ENCODE results near the gene HEMGN.

Gene HEMGN

GRCh38 chr9:97972753-97973152, 34.8 kb upstream of the HEMGN start:
- no peak for DNase-seq (ENCODE audit: low read depth in 1 of 2, low spot score in 1 of 2)
- TF ChIP-seq GABPA (IDR thresholded peaks at IDR 0.05; ENCODE audit: low read depth): no peak
- no peak for TF ChIP-seq POLR2AphosphoS5 (IDR thresholded peaks at IDR 0.05; ENCODE audit: low read depth)
- TF ChIP-seq SPI1 (IDR thresholded peaks at IDR 0.05; ENCODE audit: borderline replicate concordance, low read depth): no peak
- TF ChIP-seq REST (IDR thresholded peaks at IDR 0.05; ENCODE audit: insufficient replicate concordance, low read depth): no peak
- TF ChIP-seq, protein P1, sequence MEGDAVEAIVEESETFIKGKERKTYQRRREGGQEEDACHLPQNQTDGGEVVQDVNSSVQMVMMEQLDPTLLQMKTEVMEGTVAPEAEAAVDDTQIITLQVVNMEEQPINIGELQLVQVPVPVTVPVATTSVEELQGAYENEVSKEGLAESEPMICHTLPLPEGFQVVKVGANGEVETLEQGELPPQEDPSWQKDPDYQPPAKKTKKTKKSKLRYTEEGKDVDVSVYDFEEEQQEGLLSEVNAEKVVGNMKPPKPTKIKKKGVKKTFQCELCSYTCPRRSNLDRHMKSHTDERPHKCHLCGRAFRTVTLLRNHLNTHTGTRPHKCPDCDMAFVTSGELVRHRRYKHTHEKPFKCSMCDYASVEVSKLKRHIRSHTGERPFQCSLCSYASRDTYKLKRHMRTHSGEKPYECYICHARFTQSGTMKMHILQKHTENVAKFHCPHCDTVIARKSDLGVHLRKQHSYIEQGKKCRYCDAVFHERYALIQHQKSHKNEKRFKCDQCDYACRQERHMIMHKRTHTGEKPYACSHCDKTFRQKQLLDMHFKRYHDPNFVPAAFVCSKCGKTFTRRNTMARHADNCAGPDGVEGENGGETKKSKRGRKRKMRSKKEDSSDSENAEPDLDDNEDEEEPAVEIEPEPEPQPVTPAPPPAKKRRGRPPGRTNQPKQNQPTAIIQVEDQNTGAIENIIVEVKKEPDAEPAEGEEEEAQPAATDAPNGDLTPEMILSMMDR (IDR thresholded peaks at IDR 0.05; ENCODE audit: insufficient read depth, low read length): no peak

DNA sequence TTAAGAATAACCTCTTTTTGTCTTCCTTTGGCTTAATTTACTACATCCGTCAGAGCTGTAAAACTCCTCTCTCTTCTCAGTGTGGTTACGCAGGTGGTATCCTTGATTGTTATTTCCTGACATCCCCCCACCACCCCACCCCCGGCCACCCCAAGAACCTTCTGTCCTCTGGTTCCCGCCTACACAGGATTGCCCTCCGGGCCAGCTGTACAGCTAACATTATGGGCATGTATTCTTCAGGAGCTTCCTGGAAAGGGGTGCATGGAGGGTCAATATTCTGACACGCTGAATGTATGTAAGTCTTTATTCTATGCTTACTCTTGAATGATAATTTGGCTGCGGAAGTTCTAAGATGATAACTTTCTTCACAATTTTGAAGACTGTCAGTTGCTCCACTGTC, 32.2 kb upstream of the HEMGN start:
- Histone ChIP-seq H3K27ac (replicated peaks) (no peak overlapping the region), H3K4me3 (replicated peaks; ENCODE audit: insufficient read depth, low read length) (no peak overlapping the region), H3K27me3 (ENCODE audit: insufficient read depth, poor library complexity, severe bottlenecking) (no peaks in the 10 kb centered on the region)
- DNase-seq (ENCODE audit: low read depth in 1 of 2, low spot score in 1 of 2): no peak
- no peak for TF ChIP-seq POLR2AphosphoS5 (IDR thresholded peaks at IDR 0.05; ENCODE audit: low read depth)
- TF ChIP-seq SPI1 (IDR thresholded peaks at IDR 0.05; ENCODE audit: borderline replicate concordance, low read depth): no peak
- TF ChIP-seq REST (IDR thresholded peaks at IDR 0.05; ENCODE audit: insufficient replicate concordance, low read depth): no peak
- TF ChIP-seq, protein P1 (IDR thresholded peaks at IDR 0.05; ENCODE audit: insufficient read depth, low read length): no peak
- TF ChIP-seq GABPA (IDR thresholded peaks at IDR 0.05; ENCODE audit: low read depth): no peak

More at GRCh38 chr9:97972753-97973152, 34.8 kb upstream of the HEMGN start:
- Histone ChIP-seq H3K27ac (replicated peaks) (no peak overlapping the region), H3K27me3 (ENCODE audit: insufficient read depth, poor library complexity, severe bottlenecking) (no peaks in the 10 kb centered on the region), H3K4me3 (replicated peaks; ENCODE audit: insufficient read depth, low read length) (no peak overlapping the region)

GRCh38 chr9:97969014-97969413, 31.0 kb upstream of the HEMGN start:
- no peak for DNase-seq (ENCODE audit: low read depth in 1 of 2, low spot score in 1 of 2)
- TF ChIP-seq GABPA (IDR thresholded peaks at IDR 0.05; ENCODE audit: low read depth): no peak
- TF ChIP-seq, protein P1 (IDR thresholded peaks at IDR 0.05; ENCODE audit: insufficient read depth, low read length): no peak
- no peak for TF ChIP-seq SPI1 (IDR thresholded peaks at IDR 0.05; ENCODE audit: borderline replicate concordance, low read depth)
- no peak for TF ChIP-seq REST (IDR thresholded peaks at IDR 0.05; ENCODE audit: insufficient replicate concordance, low read depth)
- no peak for TF ChIP-seq POLR2AphosphoS5 (IDR thresholded peaks at IDR 0.05; ENCODE audit: low read depth)
- Histone ChIP-seq H3K4me3 (replicated peaks; ENCODE audit: insufficient read depth, low read length) (no peak overlapping the region), H3K27me3 (ENCODE audit: insufficient read depth, poor library complexity, severe bottlenecking) (no peaks in the 10 kb centered on the region), H3K27ac (replicated peaks) (no peak overlapping the region)
